A673 (cell line): ENCODE measurements around the gene FN3K.

ENCODE experiments used
- EZH2 ChIP-seq: fragments of 200-600 bp; sonication (generic); IDR thresholded peaks from 2 replicates; pipeline ENCODE4 v1.6.1; 2017; ENCODE audit warnings: borderline replicate concordance, low read depth, mild to moderate bottlenecking, mixed read lengths, antibody characterized with exemption, low read length; ENCODE audit not compliant: poor library complexity, severe bottlenecking
- TF ChIP-seq, protein P1 (sequence below): fragments of 300-800, 200-600 bp; sonication (generic); conservative IDR thresholded peaks from 2 replicates; pipeline ENCODE4 v1.5.1; 2017; ENCODE audit warnings: low read depth, mild to moderate bottlenecking, antibody characterized with exemption, low read length, moderate library complexity, mixed read lengths

GRCh38 chr17:82740906-82741759, 5.7 kb downstream of the FN3K start:
- no peak for TF ChIP-seq EZH2
- TF ChIP-seq, protein P1, sequence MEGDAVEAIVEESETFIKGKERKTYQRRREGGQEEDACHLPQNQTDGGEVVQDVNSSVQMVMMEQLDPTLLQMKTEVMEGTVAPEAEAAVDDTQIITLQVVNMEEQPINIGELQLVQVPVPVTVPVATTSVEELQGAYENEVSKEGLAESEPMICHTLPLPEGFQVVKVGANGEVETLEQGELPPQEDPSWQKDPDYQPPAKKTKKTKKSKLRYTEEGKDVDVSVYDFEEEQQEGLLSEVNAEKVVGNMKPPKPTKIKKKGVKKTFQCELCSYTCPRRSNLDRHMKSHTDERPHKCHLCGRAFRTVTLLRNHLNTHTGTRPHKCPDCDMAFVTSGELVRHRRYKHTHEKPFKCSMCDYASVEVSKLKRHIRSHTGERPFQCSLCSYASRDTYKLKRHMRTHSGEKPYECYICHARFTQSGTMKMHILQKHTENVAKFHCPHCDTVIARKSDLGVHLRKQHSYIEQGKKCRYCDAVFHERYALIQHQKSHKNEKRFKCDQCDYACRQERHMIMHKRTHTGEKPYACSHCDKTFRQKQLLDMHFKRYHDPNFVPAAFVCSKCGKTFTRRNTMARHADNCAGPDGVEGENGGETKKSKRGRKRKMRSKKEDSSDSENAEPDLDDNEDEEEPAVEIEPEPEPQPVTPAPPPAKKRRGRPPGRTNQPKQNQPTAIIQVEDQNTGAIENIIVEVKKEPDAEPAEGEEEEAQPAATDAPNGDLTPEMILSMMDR = no peak
